Measurements from ENCODE around the gene UBE2D2. TPM values are rescaled to one million over a fixed set of nuclear protein-coding genes. Genes with fewer than 3 reads are reported as not detected.

UBE2D2 gene
- total RNA-seq, 1 experiment from 2014 or later, result 193 TPM

- no peaks in the 10 kb centered on the region for H3K9me3 Mint-ChIP-seq (ENCODE audit: unreplicated experiment)
- H3K4me1 Mint-ChIP-seq (ENCODE audit: low read depth, unreplicated experiment), result peaks cover 7% of the 10 kb centered on the region
- Histone ChIP-seq H3K9me3 (no peaks in the 10 kb centered on the region), H3K36me3 (ENCODE audit: control insufficient read depth, insufficient read depth, low read length) (peaks cover 5% of the 10 kb centered on the region), H3K4me1 (peaks cover 13% of the 10 kb centered on the region), H3K27me3 (replicated peaks; ENCODE audit: control insufficient read depth, insufficient read depth, low read length) (no peaks in the 10 kb centered on the region), H3K4me3 (ENCODE audit: low read depth, low read length) (no peak overlapping the region)
- H3K27me3 Mint-ChIP-seq (ENCODE audit: insufficient read depth, unreplicated experiment), result no peaks in the 10 kb centered on the region
- CTCF ChIA-PET, result no interaction called here
- peaks cover 21% of the 10 kb centered on the region for H3K36me3 Mint-ChIP-seq (ENCODE audit: insufficient read depth, unreplicated experiment)
- TF ChIP-seq CTCF (IDR thresholded peaks at IDR 0.05; ENCODE audit: insufficient read depth in 1 of 2, low read depth in 1 of 2, low read length in 1 of 2, severe bottlenecking in 1 of 2, unreplicated experiment in 1 of 2), result no peak
- no peak overlapping the region for H3K4me3 Mint-ChIP-seq (ENCODE audit: unreplicated experiment)
- POLR2A ChIA-PET, result interaction anchor here (0.6 kb wide), 1 partner anchor 20 kb away, joined by 3 read pairs; no protein-coding TSS in a partner anchor
- DNase-seq, result no peak
- intact Hi-C loops (cut with micrococcal nuclease; ENCODE audit: unreplicated experiment), result no loop called here
- BruUV-seq (replicated peaks), result no TSS peak
- H3K27ac Mint-ChIP-seq (ENCODE audit: unreplicated experiment), result no peak overlapping the region
Measured at GRCh38 chr5:139670369-139671095, 109.4 kb downstream of the UBE2D2 start.

GRCh38 chr5:139671096-139671841, 110.1 kb downstream of the UBE2D2 start:
- POLR2A ChIA-PET, result no interaction called here
- H3K27me3 ChIP-seq (replicated peaks; ENCODE audit: control insufficient read depth, insufficient read depth, low read length), result no peaks in the 10 kb centered on the region
- peaks cover 5% of the 10 kb centered on the region for H3K36me3 ChIP-seq (ENCODE audit: control insufficient read depth, insufficient read depth, low read length)
- Mint-ChIP-seq H3K9me3 (ENCODE audit: unreplicated experiment) (no peaks in the 10 kb centered on the region), H3K27me3 (ENCODE audit: insufficient read depth, unreplicated experiment) (no peaks in the 10 kb centered on the region), H3K4me1 (ENCODE audit: low read depth, unreplicated experiment) (peaks cover 7% of the 10 kb centered on the region), H3K27ac (ENCODE audit: unreplicated experiment) (no peak overlapping the region), H3K36me3 (ENCODE audit: insufficient read depth, unreplicated experiment) (peaks cover 21% of the 10 kb centered on the region), H3K4me3 (ENCODE audit: unreplicated experiment) (no peak overlapping the region)
- TF ChIP-seq CTCF (IDR thresholded peaks at IDR 0.05; ENCODE audit: insufficient read depth in 1 of 2, low read depth in 1 of 2, low read length in 1 of 2, severe bottlenecking in 1 of 2, unreplicated experiment in 1 of 2), result no peak
- intact Hi-C loops (cut with micrococcal nuclease; ENCODE audit: unreplicated experiment), result no loop called here
- H3K4me1 ChIP-seq, result peaks cover 13% of the 10 kb centered on the region
- CTCF ChIA-PET, result no interaction called here
- no peak overlapping the region for H3K4me3 ChIP-seq (ENCODE audit: low read depth, low read length)
- DNase-seq, result no peak
- no peaks in the 10 kb centered on the region for H3K9me3 ChIP-seq
- no TSS peak for BruUV-seq (replicated peaks)

- Mint-ChIP-seq H3K4me1 (ENCODE audit: low read depth, unreplicated experiment) (peaks cover 7% of the 10 kb centered on the region), H3K27ac (ENCODE audit: unreplicated experiment) (no peak overlapping the region), H3K9me3 (ENCODE audit: unreplicated experiment) (no peaks in the 10 kb centered on the region), H3K36me3 (ENCODE audit: insufficient read depth, unreplicated experiment) (peaks cover 48% of the 10 kb centered on the region), H3K4me3 (ENCODE audit: unreplicated experiment) (no peak overlapping the region), H3K27me3 (ENCODE audit: insufficient read depth, unreplicated experiment) (no peaks in the 10 kb centered on the region)
- Histone ChIP-seq H3K4me1 (peaks cover 10% of the 10 kb centered on the region), H3K27me3 (replicated peaks; ENCODE audit: control insufficient read depth, insufficient read depth, low read length) (no peaks in the 10 kb centered on the region), H3K36me3 (ENCODE audit: control insufficient read depth, insufficient read depth, low read length) (peaks cover 4% of the 10 kb centered on the region), H3K4me3 (ENCODE audit: low read depth, low read length) (no peak overlapping the region), H3K9me3 (no peaks in the 10 kb centered on the region)
- ChIA-PET POLR2A (no interaction called here), CTCF (interaction anchor here (0.6 kb wide), 1 partner anchor 27 kb away, joined by 3 read pairs; no protein-coding TSS in a partner anchor)
- intact Hi-C loops (cut with micrococcal nuclease; ENCODE audit: unreplicated experiment), result no loop called here
- no peak for DNase-seq
- no TSS peak for BruUV-seq (replicated peaks)
- no peak for TF ChIP-seq CTCF (IDR thresholded peaks at IDR 0.05; ENCODE audit: insufficient read depth in 1 of 2, low read depth in 1 of 2, low read length in 1 of 2, severe bottlenecking in 1 of 2, unreplicated experiment in 1 of 2)
Measured at GRCh38 chr5:139675213-139675612, 114.1 kb downstream of the UBE2D2 start.
